ENCODE data around the gene GNAS-AS1. TPM values are rescaled to one million over a fixed set of nuclear protein-coding genes. Genes with fewer than 3 reads are reported as not detected.

Gene GNAS-AS1
- total and polyA plus RNA-seq, 2 donors from 2014 or later = 0.37 to 0.88 TPM

- DNase-seq = peak in 4 of 5 donors; percentile 72 to 89 (median 84)
- H3K4me1 ChIP-seq (ENCODE audit: control insufficient read depth in 2 of 3, insufficient read depth in 2 of 3, low read depth in 1 of 3, low read length in 3 of 3) = no peaks in the 10 kb centered on the region
- no peaks in the 10 kb centered on the region for H3K36me3 ChIP-seq (ENCODE audit: control insufficient read depth in 2 of 3, insufficient read depth in 3 of 3, low read length in 3 of 3)
- H3K9ac ChIP-seq (ENCODE audit: low read length in 3 of 3) = no peak overlapping the region
- no peaks in the 10 kb centered on the region for H3K9me3 ChIP-seq (ENCODE audit: control insufficient read depth in 2 of 3, insufficient read depth in 1 of 3, low read length in 3 of 3)
- H3K27ac ChIP-seq (ENCODE audit: low read depth in 2 of 2, low read length in 2 of 2) = no peak overlapping the region
- TF ChIP-seq CTCF (IDR thresholded peaks at IDR 0.05; ENCODE audit: borderline replicate concordance, extremely low read depth, insufficient read depth) = peak; percentile 35
- no peaks in the 10 kb centered on the region for H3K27me3 ChIP-seq (ENCODE audit: control insufficient read depth, insufficient read depth, low read length)
- intact Hi-C loops (cut with DNase I) = no loop called here
- H3K4me3 ChIP-seq (ENCODE audit: low read length in 3 of 3) = no peak overlapping the region
- FAIRE-seq = no peak
Measured at GRCh38 chr20:58868795-58869194, 18.1 kb upstream of the GNAS-AS1 start.

GRCh38 chr20:58867211-58867610, 16.5 kb upstream of the GNAS-AS1 start:
- FAIRE-seq (no peak), DNase-seq (peak in 1 of 5 donors; percentile 2)
- H3K4me1 ChIP-seq (ENCODE audit: control insufficient read depth in 2 of 3, insufficient read depth in 2 of 3, low read depth in 1 of 3, low read length in 3 of 3) = no peaks in the 10 kb centered on the region
- no peak overlapping the region for H3K27ac ChIP-seq (ENCODE audit: low read depth in 2 of 2, low read length in 2 of 2)
- H3K9ac ChIP-seq (ENCODE audit: low read length in 3 of 3) = no peak overlapping the region
- no peaks in the 10 kb centered on the region for H3K27me3 ChIP-seq (ENCODE audit: control insufficient read depth, insufficient read depth, low read length)
- no peaks in the 10 kb centered on the region for H3K36me3 ChIP-seq (ENCODE audit: control insufficient read depth in 2 of 3, insufficient read depth in 3 of 3, low read length in 3 of 3)
- no peak for TF ChIP-seq CTCF (IDR thresholded peaks at IDR 0.05; ENCODE audit: borderline replicate concordance, extremely low read depth, insufficient read depth)
- no peak overlapping the region for H3K4me3 ChIP-seq (ENCODE audit: low read length in 3 of 3)
- intact Hi-C loops (cut with DNase I) = no loop called here
- no peaks in the 10 kb centered on the region for H3K9me3 ChIP-seq (ENCODE audit: control insufficient read depth in 2 of 3, insufficient read depth in 1 of 3, low read length in 3 of 3)

- Histone ChIP-seq H3K27me3 (ENCODE audit: control insufficient read depth, insufficient read depth, low read length) (no peaks in the 10 kb centered on the region), H3K4me1 (ENCODE audit: control insufficient read depth in 2 of 3, insufficient read depth in 2 of 3, low read depth in 1 of 3, low read length in 3 of 3) (no peaks in the 10 kb centered on the region), H3K9ac (ENCODE audit: low read length in 3 of 3) (no peak overlapping the region), H3K9me3 (ENCODE audit: control insufficient read depth in 2 of 3, insufficient read depth in 1 of 3, low read length in 3 of 3) (no peaks in the 10 kb centered on the region), H3K36me3 (ENCODE audit: control insufficient read depth in 2 of 3, insufficient read depth in 3 of 3, low read length in 3 of 3) (no peaks in the 10 kb centered on the region), H3K27ac (ENCODE audit: low read depth in 2 of 2, low read length in 2 of 2) (no peak overlapping the region), H3K4me3 (ENCODE audit: low read length in 3 of 3) (no peak overlapping the region)
- no peak for TF ChIP-seq CTCF (IDR thresholded peaks at IDR 0.05; ENCODE audit: borderline replicate concordance, extremely low read depth, insufficient read depth)
- no peak for DNase-seq
- no peak for FAIRE-seq
- intact Hi-C loops (cut with DNase I) = no loop called here
Measured at GRCh38 chr20:58865843-58866242, 15.1 kb upstream of the GNAS-AS1 start.

GRCh38 chr20:58864346-58864745, 13.6 kb upstream of the GNAS-AS1 start:
- H3K4me1 ChIP-seq (ENCODE audit: control insufficient read depth in 2 of 3, insufficient read depth in 2 of 3, low read depth in 1 of 3, low read length in 3 of 3) = no peaks in the 10 kb centered on the region
- intact Hi-C loops (cut with DNase I) = no loop called here
- FAIRE-seq = no peak
- no peaks in the 10 kb centered on the region for H3K36me3 ChIP-seq (ENCODE audit: control insufficient read depth in 2 of 3, insufficient read depth in 3 of 3, low read length in 3 of 3)
- no peak overlapping the region for H3K4me3 ChIP-seq (ENCODE audit: low read length in 3 of 3)
- no peaks in the 10 kb centered on the region for H3K27me3 ChIP-seq (ENCODE audit: control insufficient read depth, insufficient read depth, low read length)
- no peak for TF ChIP-seq CTCF (IDR thresholded peaks at IDR 0.05; ENCODE audit: borderline replicate concordance, extremely low read depth, insufficient read depth)
- H3K9me3 ChIP-seq (ENCODE audit: control insufficient read depth in 2 of 3, insufficient read depth in 1 of 3, low read length in 3 of 3) = no peaks in the 10 kb centered on the region
- no peak overlapping the region for H3K9ac ChIP-seq (ENCODE audit: low read length in 3 of 3)
- DNase-seq = peak in 1 of 5 donors; percentile 8
- H3K27ac ChIP-seq (ENCODE audit: low read depth in 2 of 2, low read length in 2 of 2) = no peak overlapping the region

Measured in kidney (tissue), 14 donors.